Mononuclear cell (primary cell): ENCODE measurements around the gene IGF2R. TPM values are rescaled to one million over a fixed set of nuclear protein-coding genes. Genes with fewer than 3 reads are reported as not detected.

Source experiments
- H3K27me3 ChIP-seq: 2 replicates; pipeline ENCODE4 v1.6.0; 2011; ENCODE audit warnings: low read length, control low read depth; ENCODE audit not compliant: insufficient read depth
- H3K4me1 ChIP-seq: 2 replicates; pipeline ENCODE4 v1.5.1; 2011; ENCODE audit warnings: mild to moderate bottlenecking, low read length, control low read depth; ENCODE audit not compliant: insufficient read depth
- H3K4me3 ChIP-seq: 2 replicates; pipeline ENCODE4 v1.5.1; 2011; ENCODE audit warnings: mild to moderate bottlenecking, low read length, moderate library complexity
- H3K9me3 ChIP-seq: 2 replicates; pipeline ENCODE4 v1.5.1; 2011; ENCODE audit warnings: low read depth, mild to moderate bottlenecking, control low read depth, low read length
- total RNA-seq: library from RNA; depleted of rRNA; stranded (reverse); fragments of >200 nt; gene quantifications from one replicate; pipeline ENCODE4 v1.2.3, GENCODE V29; 2012

IGF2R gene
- total RNA-seq, 1 donor: 49.3 TPM

DNA sequence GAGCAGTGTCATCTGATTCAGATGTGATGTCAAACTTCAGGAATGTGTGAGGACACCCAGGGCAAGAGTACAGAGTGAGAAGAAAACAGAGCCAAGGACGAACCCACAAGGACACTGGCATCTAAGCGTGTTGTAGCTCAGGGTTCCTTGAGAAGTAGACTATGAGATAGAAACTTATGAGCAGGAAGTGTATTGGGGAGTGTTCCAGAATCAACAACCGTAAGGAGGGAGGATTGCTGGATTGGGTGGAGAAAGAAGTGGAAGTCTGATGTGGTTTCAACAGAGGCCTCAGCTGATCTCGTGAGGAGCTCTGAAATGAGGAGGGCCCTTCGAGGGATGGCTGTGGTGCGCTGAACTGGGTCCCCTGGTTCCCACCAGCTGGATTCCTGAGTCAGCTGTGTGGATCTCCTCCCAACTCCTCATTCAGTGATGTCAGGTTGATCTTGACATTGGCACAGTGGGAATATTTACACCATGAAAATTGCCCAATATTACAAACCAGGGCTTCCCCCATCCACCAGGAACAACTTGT is 25.7 kb upstream of the IGF2R start:
- Histone ChIP-seq H3K4me1 (peaks cover 15% of the 10 kb centered on the region), H3K9me3 (peaks cover 14% of the 10 kb centered on the region), H3K4me3 (no peak overlapping the region), H3K27me3 (no peaks in the 10 kb centered on the region)

DNA sequence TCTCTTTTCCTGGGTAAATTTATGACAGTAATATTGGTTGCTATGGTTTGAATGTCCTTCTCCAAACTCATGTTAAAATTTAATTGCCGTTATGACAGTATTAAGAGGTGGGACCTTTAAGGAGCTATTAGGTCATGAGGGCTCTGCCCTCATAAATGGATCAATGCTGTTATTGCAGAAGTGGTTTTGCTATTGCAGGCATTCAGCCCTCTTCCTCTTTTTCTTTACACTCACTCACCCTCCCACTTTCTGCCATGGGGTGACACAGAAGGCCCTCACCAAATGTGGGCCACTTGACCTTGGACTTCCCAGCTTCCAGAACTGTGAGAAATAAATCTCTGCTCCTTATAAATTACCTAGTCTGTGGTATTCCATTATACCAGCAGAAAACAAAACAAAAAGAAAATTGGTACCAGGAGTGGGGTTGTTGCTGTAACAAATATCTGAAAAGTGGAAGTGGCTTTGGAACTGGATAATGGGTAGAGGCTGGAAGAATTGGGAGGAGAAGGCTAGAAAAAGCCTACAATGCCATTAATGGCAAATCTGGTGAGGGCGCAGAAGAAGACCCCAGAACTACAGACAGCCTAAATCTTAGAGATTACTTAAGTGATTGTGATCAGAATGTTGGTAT is 24.8 kb upstream of the IGF2R start:
- H3K4me3 ChIP-seq: no peak overlapping the region

DNA sequence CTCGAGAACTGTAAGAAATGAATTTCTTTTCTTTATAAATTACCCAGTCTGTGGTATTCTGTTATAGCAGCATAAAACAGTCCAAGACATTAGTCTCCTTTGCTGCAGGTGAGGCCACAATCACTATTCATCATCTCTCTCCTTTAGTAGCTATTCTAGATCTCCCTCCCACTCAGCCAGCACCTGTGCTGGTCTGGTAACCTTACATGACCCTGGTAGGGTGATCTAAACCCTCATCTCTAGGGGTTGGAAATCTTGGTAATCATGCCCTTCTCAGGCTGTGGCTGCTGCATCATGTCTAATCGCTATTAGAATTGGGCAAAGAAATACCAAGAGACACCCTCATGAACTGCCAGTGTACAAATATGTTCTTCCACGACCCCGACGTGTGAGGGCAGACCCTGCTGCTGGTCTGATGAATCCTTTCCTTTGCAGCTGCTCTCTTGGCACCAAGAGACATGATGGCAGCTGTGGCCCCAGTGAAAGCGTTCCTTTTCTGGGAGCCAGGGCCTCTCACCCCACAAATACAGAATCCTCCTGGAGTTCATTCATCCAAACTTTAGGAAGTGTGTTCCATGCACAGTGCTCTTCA is 23.0 kb upstream of the IGF2R start:
- Histone ChIP-seq H3K4me3 (no peak overlapping the region), H3K4me1 (peaks cover 15% of the 10 kb centered on the region), H3K27me3 (no peaks in the 10 kb centered on the region), H3K9me3 (peaks cover 14% of the 10 kb centered on the region)

More for the DNA sequence above, 24.8 kb upstream of the IGF2R start:
- peaks cover 14% of the 10 kb centered on the region for H3K9me3 ChIP-seq
- no peaks in the 10 kb centered on the region for H3K27me3 ChIP-seq
- peaks cover 15% of the 10 kb centered on the region for H3K4me1 ChIP-seq

DNA sequence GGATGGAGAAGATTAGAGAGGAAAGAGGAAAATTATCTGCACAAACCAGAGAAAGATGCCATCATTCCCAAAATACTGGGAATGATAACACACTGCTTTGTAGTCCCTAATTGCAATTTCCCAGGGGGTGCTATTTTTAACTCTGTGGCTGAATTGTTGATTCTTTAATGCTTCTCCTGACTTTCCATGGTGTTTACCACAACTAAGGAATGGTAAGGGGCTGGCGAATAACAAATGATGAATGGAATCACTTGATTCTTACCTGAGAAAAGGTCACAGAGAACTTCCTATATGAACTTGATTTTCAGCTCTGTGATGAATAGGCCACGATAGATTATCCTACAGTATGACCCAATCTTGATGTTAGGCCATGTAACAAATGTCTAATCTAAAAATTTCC is 22.0 kb upstream of the IGF2R start:
- Histone ChIP-seq H3K4me1 (peaks cover 23% of the 10 kb centered on the region), H3K4me3 (no peak overlapping the region), H3K9me3 (peaks cover 14% of the 10 kb centered on the region), H3K27me3 (no peaks in the 10 kb centered on the region)

DNA sequence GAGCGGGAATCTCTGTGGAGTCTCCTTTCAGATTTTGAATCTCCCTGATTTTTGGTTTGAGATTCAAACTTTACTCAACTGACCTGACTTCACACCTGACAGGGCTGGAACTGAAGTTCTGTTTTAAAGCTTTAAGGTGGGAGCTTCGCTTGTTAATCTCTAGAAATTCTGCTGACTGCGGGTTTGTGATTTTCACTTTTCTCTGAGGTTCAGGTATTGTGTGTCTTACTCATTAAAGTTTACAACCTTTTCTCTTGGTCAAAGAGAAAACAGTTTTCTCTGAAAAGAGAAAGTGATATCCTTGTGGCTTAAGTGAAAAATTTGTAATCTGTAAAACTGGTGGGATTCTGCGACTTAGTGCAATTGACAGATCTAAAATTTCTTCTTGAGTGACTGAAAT is 20.7 kb upstream of the IGF2R start:
- Histone ChIP-seq H3K27me3 (no peaks in the 10 kb centered on the region), H3K4me1 (peaks cover 30% of the 10 kb centered on the region), H3K9me3 (peaks cover 14% of the 10 kb centered on the region), H3K4me3 (no peak overlapping the region)

DNA sequence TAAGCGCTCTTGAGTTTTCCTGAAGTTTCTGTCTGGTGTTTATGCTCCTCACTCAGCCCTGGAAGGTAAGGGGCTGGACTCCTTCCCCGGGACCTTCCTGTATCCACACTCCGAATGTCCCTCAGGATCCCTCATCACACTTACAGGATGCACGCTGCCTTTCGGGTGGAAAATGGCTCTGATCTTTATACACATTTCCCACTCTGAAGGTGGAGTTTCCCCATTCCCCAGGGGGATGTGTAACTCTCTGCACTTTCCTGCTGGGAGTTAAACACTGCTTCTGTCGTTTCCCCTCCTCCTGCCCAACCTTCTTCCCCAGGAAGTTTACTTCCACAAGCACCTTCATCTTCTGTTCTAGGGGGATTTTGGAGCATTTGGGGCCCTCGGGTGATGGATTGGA is 17.1 kb upstream of the IGF2R start:
- no peaks in the 10 kb centered on the region for H3K9me3 ChIP-seq
- H3K4me3 ChIP-seq: no peak overlapping the region
- peaks cover 42% of the 10 kb centered on the region for H3K4me1 ChIP-seq
- no peaks in the 10 kb centered on the region for H3K27me3 ChIP-seq

DNA sequence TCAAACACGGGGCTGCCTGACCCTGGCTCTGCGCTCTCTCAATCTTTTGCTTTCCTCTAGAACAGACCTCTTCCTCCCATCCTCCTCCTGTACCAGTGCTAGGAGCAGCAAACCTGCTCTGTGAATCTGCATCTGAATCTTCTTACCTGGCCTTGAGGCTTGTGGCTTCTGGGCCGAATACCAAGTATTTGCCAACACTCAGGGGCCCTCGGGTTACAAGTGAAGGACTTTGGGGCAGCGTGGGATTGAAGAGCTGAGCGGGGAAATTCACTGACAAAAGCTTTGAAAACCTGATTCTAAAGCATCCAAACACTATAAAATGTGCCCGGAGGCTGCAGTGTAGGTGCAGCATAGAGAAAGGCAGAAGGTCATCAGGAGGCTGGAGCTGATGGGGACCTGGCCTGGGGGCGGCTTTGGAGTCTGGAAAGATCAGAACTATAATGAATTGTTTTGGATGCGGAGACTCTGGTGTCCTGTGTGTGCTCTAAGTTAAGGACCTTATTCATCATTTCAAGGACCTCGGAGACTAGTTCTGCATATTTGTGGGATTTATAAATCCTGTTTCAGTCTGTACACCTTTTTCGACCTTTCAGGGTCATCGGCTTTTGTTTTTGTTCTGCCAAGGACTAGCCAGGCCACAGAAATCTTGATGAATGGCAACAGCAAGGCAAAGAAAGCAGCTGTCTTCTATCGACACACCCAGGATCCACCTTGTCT is 16.4 kb upstream of the IGF2R start:
- no peak overlapping the region for H3K4me3 ChIP-seq
- H3K9me3 ChIP-seq: no peaks in the 10 kb centered on the region
- H3K27me3 ChIP-seq: no peaks in the 10 kb centered on the region

DNA sequence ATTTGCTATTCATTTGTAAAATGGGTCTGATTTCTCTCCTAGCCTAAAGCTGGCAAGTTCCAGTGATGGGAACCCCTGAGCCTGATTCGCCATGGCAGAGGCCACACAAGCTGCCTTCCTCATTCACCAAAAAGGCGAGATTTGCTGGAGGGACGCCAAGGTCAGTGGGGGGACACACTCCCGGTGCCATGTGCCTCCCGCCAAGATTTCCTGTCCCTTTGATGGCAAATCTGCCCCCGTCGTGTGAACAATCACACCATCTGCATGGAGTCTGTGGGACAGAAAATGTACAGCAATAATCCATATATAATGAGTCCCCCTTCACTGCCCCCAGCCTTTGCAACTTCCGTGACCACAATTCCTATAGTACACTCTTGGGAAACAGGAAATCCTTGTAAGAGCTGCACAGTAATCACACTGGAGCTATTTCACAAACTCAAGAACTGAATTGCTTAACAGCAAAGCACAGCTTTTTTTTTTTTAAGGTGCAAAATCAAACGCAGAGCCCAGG is 15.7 kb upstream of the IGF2R start:
- Histone ChIP-seq H3K4me1 (peaks cover 45% of the 10 kb centered on the region), H3K9me3 (no peaks in the 10 kb centered on the region), H3K27me3 (no peaks in the 10 kb centered on the region), H3K4me3 (no peak overlapping the region)

More for the DNA sequence above, 16.4 kb upstream of the IGF2R start:
- peaks cover 42% of the 10 kb centered on the region for H3K4me1 ChIP-seq

DNA sequence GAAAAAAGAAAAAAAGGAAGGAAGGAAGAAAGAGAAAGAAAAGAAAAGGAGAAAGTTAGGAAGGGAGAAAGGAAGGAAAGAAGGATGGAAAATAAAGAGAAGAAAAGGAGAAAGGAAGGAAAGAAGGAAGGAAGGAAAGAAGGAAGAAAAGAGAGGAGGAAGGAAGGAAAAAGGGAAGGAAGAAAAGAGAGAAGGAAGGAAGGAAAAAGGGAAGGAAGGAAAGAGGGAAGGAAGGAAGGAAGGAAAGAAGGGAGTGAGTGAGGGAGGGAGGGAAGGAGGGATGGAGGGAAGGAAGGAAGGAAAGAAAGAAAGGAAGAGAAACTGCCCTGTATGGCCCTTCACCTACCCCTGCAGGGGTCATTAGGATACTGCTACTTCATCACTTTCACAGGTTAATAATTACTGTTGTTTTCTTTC is 12.9 kb upstream of the IGF2R start:
- Histone ChIP-seq H3K4me3 (no peak overlapping the region), H3K9me3 (no peaks in the 10 kb centered on the region), H3K4me1 (peaks cover 71% of the 10 kb centered on the region), H3K27me3 (no peaks in the 10 kb centered on the region)

DNA sequence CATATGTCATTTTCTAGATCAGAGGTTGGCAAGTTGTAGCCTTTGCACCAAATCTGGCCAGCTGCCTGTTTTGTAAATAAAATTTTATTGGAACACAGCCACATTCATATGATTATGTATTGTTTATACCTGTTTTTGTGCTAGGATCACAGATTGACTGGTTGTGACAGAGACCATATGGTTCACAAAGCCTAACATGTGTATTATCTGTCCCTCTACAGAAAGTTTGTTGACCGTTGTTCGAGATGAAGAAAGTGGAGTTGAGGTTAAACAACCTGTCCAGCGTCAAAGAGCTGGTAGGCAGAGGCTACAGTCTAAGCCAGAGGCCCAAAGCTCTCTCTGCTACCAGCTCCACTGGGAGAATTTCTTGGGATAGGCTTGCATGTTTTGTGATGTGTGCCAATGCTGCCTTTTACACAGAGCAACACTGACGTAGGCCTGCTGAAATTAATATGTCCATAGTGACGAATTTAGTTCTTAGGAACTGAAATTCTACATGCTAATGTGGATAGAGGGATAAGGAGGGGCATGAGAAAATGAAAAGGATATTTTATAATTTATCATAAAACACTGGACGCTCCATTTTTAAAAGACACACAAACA is 11.7 kb upstream of the IGF2R start:
- Histone ChIP-seq H3K9me3 (no peaks in the 10 kb centered on the region), H3K4me3 (no peak overlapping the region), H3K4me1 (peaks cover 72% of the 10 kb centered on the region), H3K27me3 (no peaks in the 10 kb centered on the region)

DNA sequence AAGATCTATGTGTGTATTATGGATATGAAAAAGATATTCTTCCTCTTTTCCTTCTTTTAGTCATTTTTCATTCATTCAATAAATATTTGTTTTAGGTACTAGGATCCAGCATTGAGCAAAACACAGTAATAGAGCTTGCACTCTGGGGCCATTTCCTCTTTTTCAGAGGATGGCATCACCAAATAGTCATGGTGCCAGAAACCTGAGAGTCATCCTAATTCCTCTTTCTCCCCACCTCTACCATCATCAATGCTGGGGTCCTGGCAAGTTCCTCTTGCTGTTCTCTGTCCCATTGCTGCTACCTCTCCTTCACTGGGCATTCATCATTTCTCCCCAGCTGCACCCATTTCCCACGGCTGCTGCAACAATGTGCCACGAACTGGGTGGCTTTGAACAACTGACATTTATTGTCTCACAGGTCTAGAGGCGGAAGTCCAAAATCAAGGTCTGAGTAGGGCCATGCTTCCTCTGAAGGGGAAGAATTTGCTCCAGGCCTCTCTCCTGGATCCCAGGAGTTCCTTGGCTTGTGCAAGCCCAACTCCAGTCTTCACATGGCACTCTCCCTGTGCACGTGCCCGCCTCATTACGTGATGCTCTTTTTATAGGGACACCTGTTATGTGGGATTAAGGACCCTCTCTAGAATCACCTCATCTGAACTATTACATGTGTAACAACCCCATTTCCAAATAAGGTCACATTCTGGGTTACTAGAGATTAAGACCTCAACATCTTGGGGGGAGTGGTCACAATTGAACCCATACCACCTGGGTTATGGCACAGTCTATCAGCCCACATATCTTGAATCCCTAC is 9.5 kb upstream of the IGF2R start:
- Histone ChIP-seq H3K9me3 (no peaks in the 10 kb centered on the region), H3K4me3 (no peak overlapping the region), H3K4me1 (peaks cover 54% of the 10 kb centered on the region), H3K27me3 (no peaks in the 10 kb centered on the region)

DNA sequence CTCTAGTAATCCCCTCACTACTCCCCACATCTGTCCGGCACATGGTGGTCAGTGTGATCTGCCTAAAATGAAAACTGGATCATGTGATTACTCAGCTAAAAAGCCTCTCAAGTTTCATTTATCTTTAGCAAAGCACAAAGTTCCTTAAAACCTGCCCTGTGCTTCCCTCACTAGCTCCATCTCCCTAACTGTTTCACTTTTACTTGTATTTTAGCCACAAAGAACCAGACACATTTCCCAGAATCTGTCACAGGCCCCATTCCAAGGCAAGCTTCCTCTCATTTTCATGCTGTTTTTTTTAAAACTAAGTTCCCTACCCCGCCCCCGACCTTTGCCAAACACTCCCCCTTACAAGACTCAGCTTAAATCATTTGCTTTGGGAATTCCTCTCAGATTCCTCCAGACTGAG is 8.9 kb upstream of the IGF2R start:
- Histone ChIP-seq H3K4me1 (peaks cover 51% of the 10 kb centered on the region), H3K9me3 (no peaks in the 10 kb centered on the region), H3K4me3 (no peak overlapping the region), H3K27me3 (no peaks in the 10 kb centered on the region)

DNA sequence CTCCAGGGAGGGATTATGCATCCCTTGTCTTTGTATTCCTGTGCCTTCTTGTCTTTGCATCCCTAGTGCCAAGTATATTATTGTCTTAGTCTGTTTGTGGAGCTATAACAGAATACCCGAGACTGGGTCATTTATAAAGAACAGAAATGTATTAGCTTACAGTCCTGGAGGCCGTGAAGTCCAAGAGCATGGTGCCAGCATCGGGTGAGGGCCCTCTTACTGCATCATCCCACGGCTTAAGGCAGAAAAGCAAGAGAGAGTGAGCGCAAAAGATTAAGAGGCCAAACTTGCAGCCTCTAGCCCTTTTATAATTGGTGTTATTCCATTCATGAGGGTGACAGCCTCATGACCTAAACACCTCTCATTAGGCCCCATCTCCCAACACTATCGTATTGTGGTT is 8.4 kb upstream of the IGF2R start:
- Histone ChIP-seq H3K4me3 (no peak overlapping the region), H3K4me1 (peaks cover 53% of the 10 kb centered on the region), H3K9me3 (no peaks in the 10 kb centered on the region), H3K27me3 (no peaks in the 10 kb centered on the region)

DNA sequence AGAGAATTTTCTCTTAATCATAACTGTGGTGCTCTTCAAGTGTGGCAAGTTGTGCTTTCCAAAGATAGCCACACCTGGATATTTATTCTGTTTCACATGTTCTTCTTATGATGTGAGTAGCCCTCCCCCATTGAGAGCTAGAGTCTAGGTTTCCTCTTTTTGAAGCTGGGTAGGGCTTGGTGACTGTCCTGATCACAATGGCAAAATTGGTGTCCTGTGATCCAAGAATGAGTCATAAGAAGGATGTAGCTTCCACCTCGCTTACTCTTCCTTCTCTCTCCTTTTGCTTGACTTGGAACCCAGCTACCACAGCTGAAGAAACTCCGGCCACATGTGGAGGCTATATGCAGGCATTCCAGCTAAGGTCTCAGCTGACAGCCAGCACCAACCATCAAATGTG is 7.4 kb upstream of the IGF2R start:
- Histone ChIP-seq H3K4me1 (peaks cover 63% of the 10 kb centered on the region), H3K27me3 (no peaks in the 10 kb centered on the region), H3K4me3 (no peak overlapping the region), H3K9me3 (no peaks in the 10 kb centered on the region)
